GM18873 (cell line): ENCODE results near the gene AP1B1.

Source experiments
- ATAC-seq: cut with Tn5 transposase; IDR thresholded peaks from one replicate; pipeline ENCODE4 v1.9.1; 2021; ENCODE audit warnings: mild to moderate bottlenecking, moderate library complexity, moderate number of reproducible peaks; ENCODE audit not compliant: unreplicated experiment, low FRiP score

Gene AP1B1

GRCh38 chr22:29334696-29335344 is 53.5 kb downstream of the AP1B1 start:
- ATAC-seq = no peak

- no peak for ATAC-seq
Measured at GRCh38 chr22:29334148-29334547, 54.2 kb downstream of the AP1B1 start.

- ATAC-seq = no peak
Measured at GRCh38 chr22:29332886-29333496, 55.4 kb downstream of the AP1B1 start.

- ATAC-seq = no peak
Measured at GRCh38 chr22:29331658-29332300, 56.6 kb downstream of the AP1B1 start.

- ATAC-seq = no peak
Measured at GRCh38 chr22:29331213-29331612, 57.2 kb downstream of the AP1B1 start.

GRCh38 chr22:29330753-29331152 is 57.6 kb downstream of the AP1B1 start:
- ATAC-seq = no peak

GRCh38 chr22:29330291-29330690 is 58.1 kb downstream of the AP1B1 start:
- no peak for ATAC-seq

GRCh38 chr22:29329581-29329980 is 58.8 kb downstream of the AP1B1 start:
- ATAC-seq = no peak

- no peak for ATAC-seq
Measured at GRCh38 chr22:29328566-29329500, 59.5 kb downstream of the AP1B1 start.

GRCh38 chr22:29328055-29328454 is 60.3 kb downstream of the AP1B1 start:
- no peak for ATAC-seq

GRCh38 chr22:29327089-29327764 is 61.1 kb downstream of the AP1B1 start:
- ATAC-seq = no peak

GRCh38 chr22:29326481-29326880 is 61.9 kb downstream of the AP1B1 start:
- ATAC-seq = no peak

- ATAC-seq = no peak
Measured at GRCh38 chr22:29325785-29326315, 62.5 kb downstream of the AP1B1 start.

GRCh38 chr22:29325356-29325755 is 63.0 kb downstream of the AP1B1 start:
- ATAC-seq = no peak

- no peak for ATAC-seq
Measured at GRCh38 chr22:29323641-29324040, 64.7 kb downstream of the AP1B1 start.

- no peak for ATAC-seq
Measured at GRCh38 chr22:29320546-29320945, 67.8 kb downstream of the AP1B1 start.

- ATAC-seq = no peak
Measured at GRCh38 chr22:29319072-29319471, 69.3 kb downstream of the AP1B1 start.

GRCh38 chr22:29317827-29318454 is 70.4 kb downstream of the AP1B1 start:
- ATAC-seq = no peak

- no peak for ATAC-seq
Measured at GRCh38 chr22:29316141-29316828, 72.1 kb downstream of the AP1B1 start.
